ENCODE data around the gene PGS1.

Gene PGS1

GRCh38 chr17:78437508-78438169, 59.2 kb downstream of the PGS1 start:
- H3K9ac ChIP-seq (ENCODE audit: low read length) = no peak overlapping the region
- H3K9me3 ChIP-seq (ENCODE audit: control insufficient read depth, low read depth, low read length) = no peaks in the 10 kb centered on the region
- H3K36me3 ChIP-seq (ENCODE audit: control insufficient read depth, low read depth, low read length) = no peaks in the 10 kb centered on the region
- H3K4me1 ChIP-seq (ENCODE audit: control insufficient read depth, low read depth, low read length) = peaks cover 11% of the 10 kb centered on the region
- no peaks in the 10 kb centered on the region for H3K27me3 ChIP-seq (ENCODE audit: control insufficient read depth, insufficient read depth, low read length)
- no peak overlapping the region for H3K27ac ChIP-seq (ENCODE audit: low read length)
- H3K4me3 ChIP-seq (ENCODE audit: low read length) = no peak overlapping the region

- no peaks in the 10 kb centered on the region for H3K9me3 ChIP-seq (ENCODE audit: control insufficient read depth, low read depth, low read length)
- H3K9ac ChIP-seq (ENCODE audit: low read length) = no peak overlapping the region
- H3K27ac ChIP-seq (ENCODE audit: low read length) = no peak overlapping the region
- no peaks in the 10 kb centered on the region for H3K27me3 ChIP-seq (ENCODE audit: control insufficient read depth, insufficient read depth, low read length)
- no peaks in the 10 kb centered on the region for H3K36me3 ChIP-seq (ENCODE audit: control insufficient read depth, low read depth, low read length)
- no peak overlapping the region for H3K4me3 ChIP-seq (ENCODE audit: low read length)
- H3K4me1 ChIP-seq (ENCODE audit: control insufficient read depth, low read depth, low read length) = peaks cover 11% of the 10 kb centered on the region
Measured at GRCh38 chr17:78438271-78438691, 59.8 kb downstream of the PGS1 start.

- Histone ChIP-seq H3K27ac (ENCODE audit: low read length) (no peak overlapping the region), H3K9ac (ENCODE audit: low read length) (no peak overlapping the region), H3K27me3 (ENCODE audit: control insufficient read depth, insufficient read depth, low read length) (no peaks in the 10 kb centered on the region), H3K36me3 (ENCODE audit: control insufficient read depth, low read depth, low read length) (no peaks in the 10 kb centered on the region), H3K4me1 (ENCODE audit: control insufficient read depth, low read depth, low read length) (peaks cover 11% of the 10 kb centered on the region), H3K9me3 (ENCODE audit: control insufficient read depth, low read depth, low read length) (no peaks in the 10 kb centered on the region), H3K4me3 (ENCODE audit: low read length) (no peak overlapping the region)
Measured at GRCh38 chr17:78438694-78439325, 60.4 kb downstream of the PGS1 start.

GRCh38 chr17:78441271-78441971, 63.0 kb downstream of the PGS1 start:
- Histone ChIP-seq H3K9me3 (ENCODE audit: control insufficient read depth, low read depth, low read length) (no peaks in the 10 kb centered on the region), H3K27me3 (ENCODE audit: control insufficient read depth, insufficient read depth, low read length) (no peaks in the 10 kb centered on the region), H3K4me1 (ENCODE audit: control insufficient read depth, low read depth, low read length) (no peaks in the 10 kb centered on the region), H3K9ac (ENCODE audit: low read length) (no peak overlapping the region), H3K36me3 (ENCODE audit: control insufficient read depth, low read depth, low read length) (no peaks in the 10 kb centered on the region), H3K27ac (ENCODE audit: low read length) (no peak overlapping the region), H3K4me3 (ENCODE audit: low read length) (no peak overlapping the region)

GRCh38 chr17:78442648-78443218, 64.3 kb downstream of the PGS1 start:
- Histone ChIP-seq H3K9me3 (ENCODE audit: control insufficient read depth, low read depth, low read length) (no peaks in the 10 kb centered on the region), H3K4me3 (ENCODE audit: low read length) (no peak overlapping the region), H3K27ac (ENCODE audit: low read length) (no peak overlapping the region), H3K9ac (ENCODE audit: low read length) (no peak overlapping the region), H3K27me3 (ENCODE audit: control insufficient read depth, insufficient read depth, low read length) (no peaks in the 10 kb centered on the region), H3K4me1 (ENCODE audit: control insufficient read depth, low read depth, low read length) (no peaks in the 10 kb centered on the region), H3K36me3 (ENCODE audit: control insufficient read depth, low read depth, low read length) (no peaks in the 10 kb centered on the region)

- H3K36me3 ChIP-seq (ENCODE audit: control insufficient read depth, low read depth, low read length) = no peaks in the 10 kb centered on the region
- H3K27me3 ChIP-seq (ENCODE audit: control insufficient read depth, insufficient read depth, low read length) = no peaks in the 10 kb centered on the region
- no peaks in the 10 kb centered on the region for H3K4me1 ChIP-seq (ENCODE audit: control insufficient read depth, low read depth, low read length)
- no peak overlapping the region for H3K9ac ChIP-seq (ENCODE audit: low read length)
- no peak overlapping the region for H3K27ac ChIP-seq (ENCODE audit: low read length)
- no peak overlapping the region for H3K4me3 ChIP-seq (ENCODE audit: low read length)
- H3K9me3 ChIP-seq (ENCODE audit: control insufficient read depth, low read depth, low read length) = no peaks in the 10 kb centered on the region
Measured at GRCh38 chr17:78444392-78444791, 65.9 kb downstream of the PGS1 start.

GRCh38 chr17:78446833-78447232, 68.4 kb downstream of the PGS1 start:
- Histone ChIP-seq H3K27ac (ENCODE audit: low read length) (no peak overlapping the region), H3K9me3 (ENCODE audit: control insufficient read depth, low read depth, low read length) (no peaks in the 10 kb centered on the region), H3K9ac (ENCODE audit: low read length) (no peak overlapping the region), H3K4me1 (ENCODE audit: control insufficient read depth, low read depth, low read length) (no peaks in the 10 kb centered on the region), H3K27me3 (ENCODE audit: control insufficient read depth, insufficient read depth, low read length) (no peaks in the 10 kb centered on the region), H3K4me3 (ENCODE audit: low read length) (no peak overlapping the region), H3K36me3 (ENCODE audit: control insufficient read depth, low read depth, low read length) (no peaks in the 10 kb centered on the region)

- no peak overlapping the region for H3K4me3 ChIP-seq (ENCODE audit: low read length)
- no peaks in the 10 kb centered on the region for H3K9me3 ChIP-seq (ENCODE audit: control insufficient read depth, low read depth, low read length)
- H3K27me3 ChIP-seq (ENCODE audit: control insufficient read depth, insufficient read depth, low read length) = no peaks in the 10 kb centered on the region
- H3K36me3 ChIP-seq (ENCODE audit: control insufficient read depth, low read depth, low read length) = no peaks in the 10 kb centered on the region
- H3K4me1 ChIP-seq (ENCODE audit: control insufficient read depth, low read depth, low read length) = no peaks in the 10 kb centered on the region
- no peak overlapping the region for H3K27ac ChIP-seq (ENCODE audit: low read length)
- H3K9ac ChIP-seq (ENCODE audit: low read length) = no peak overlapping the region
Measured at GRCh38 chr17:78448356-78448993, 70.0 kb downstream of the PGS1 start.

- no peaks in the 10 kb centered on the region for H3K27me3 ChIP-seq (ENCODE audit: control insufficient read depth, insufficient read depth, low read length)
- no peaks in the 10 kb centered on the region for H3K9me3 ChIP-seq (ENCODE audit: control insufficient read depth, low read depth, low read length)
- no peak overlapping the region for H3K4me3 ChIP-seq (ENCODE audit: low read length)
- H3K4me1 ChIP-seq (ENCODE audit: control insufficient read depth, low read depth, low read length) = no peaks in the 10 kb centered on the region
- no peak overlapping the region for H3K9ac ChIP-seq (ENCODE audit: low read length)
- H3K27ac ChIP-seq (ENCODE audit: low read length) = no peak overlapping the region
- no peaks in the 10 kb centered on the region for H3K36me3 ChIP-seq (ENCODE audit: control insufficient read depth, low read depth, low read length)
Measured at GRCh38 chr17:78449983-78450595, 71.6 kb downstream of the PGS1 start.

GRCh38 chr17:78450696-78451345, 72.4 kb downstream of the PGS1 start:
- H3K9ac ChIP-seq (ENCODE audit: low read length) = no peak overlapping the region
- H3K27ac ChIP-seq (ENCODE audit: low read length) = no peak overlapping the region

GRCh38 chr17:78451753-78452152, 73.3 kb downstream of the PGS1 start:
- no peaks in the 10 kb centered on the region for H3K4me1 ChIP-seq (ENCODE audit: control insufficient read depth, low read depth, low read length)
- no peaks in the 10 kb centered on the region for H3K36me3 ChIP-seq (ENCODE audit: control insufficient read depth, low read depth, low read length)
- no peaks in the 10 kb centered on the region for H3K27me3 ChIP-seq (ENCODE audit: control insufficient read depth, insufficient read depth, low read length)
- H3K4me3 ChIP-seq (ENCODE audit: low read length) = no peak overlapping the region
- H3K9me3 ChIP-seq (ENCODE audit: control insufficient read depth, low read depth, low read length) = no peaks in the 10 kb centered on the region
- no peak overlapping the region for H3K27ac ChIP-seq (ENCODE audit: low read length)
- no peak overlapping the region for H3K9ac ChIP-seq (ENCODE audit: low read length)

More at GRCh38 chr17:78450696-78451345, 72.4 kb downstream of the PGS1 start:
- Histone ChIP-seq H3K4me3 (ENCODE audit: low read length) (no peak overlapping the region), H3K27me3 (ENCODE audit: control insufficient read depth, insufficient read depth, low read length) (no peaks in the 10 kb centered on the region), H3K36me3 (ENCODE audit: control insufficient read depth, low read depth, low read length) (no peaks in the 10 kb centered on the region), H3K9me3 (ENCODE audit: control insufficient read depth, low read depth, low read length) (no peaks in the 10 kb centered on the region), H3K4me1 (ENCODE audit: control insufficient read depth, low read depth, low read length) (no peaks in the 10 kb centered on the region)
